Right lobe of liver (tissue), 4 donors: Measurements from ENCODE around the gene HHIP.

Source experiments
- CTCF ChIP-seq, 4 donors: fragments of 200-600 bp in 3 of 4; fragments of 450-650 bp in 1 of 4; IDR thresholded peaks; one replicate each; pipeline versions ENCODE4 v1.5.1 to v1.8.0; 2016 to 2022; ENCODE audit warnings: antibody characterized with exemption in 4 of 4, mild to moderate bottlenecking in 2 of 4
- POLR2A ChIP-seq: fragments of 450-650 bp; IDR thresholded peaks from one replicate; pipeline ENCODE4 v1.6.1; 2017; ENCODE audit warnings: antibody characterized with exemption, mild to moderate bottlenecking
- donor health status: DM: no; HTN: no; CAD: no.
- donor health status: DM: no; HTN: no; CAD: no.
- donor health status: DM: no; HTN: yes; CAD: no.

GRCh38 chr4:144627663-144628076, 18.3 kb upstream of the HHIP start:
- TF ChIP-seq CTCF (IDR thresholded peaks at IDR 0.05) = no peak
- no peak for TF ChIP-seq POLR2A
